GM04503 (cell line): ENCODE results near the gene NFAM1.

Experiments used
- DNase-seq: peaks from one replicate; pipeline ENCODE4 v3.0.0-alpha.2; 2012; ENCODE audit warnings: low read depth

Gene NFAM1

DNA sequence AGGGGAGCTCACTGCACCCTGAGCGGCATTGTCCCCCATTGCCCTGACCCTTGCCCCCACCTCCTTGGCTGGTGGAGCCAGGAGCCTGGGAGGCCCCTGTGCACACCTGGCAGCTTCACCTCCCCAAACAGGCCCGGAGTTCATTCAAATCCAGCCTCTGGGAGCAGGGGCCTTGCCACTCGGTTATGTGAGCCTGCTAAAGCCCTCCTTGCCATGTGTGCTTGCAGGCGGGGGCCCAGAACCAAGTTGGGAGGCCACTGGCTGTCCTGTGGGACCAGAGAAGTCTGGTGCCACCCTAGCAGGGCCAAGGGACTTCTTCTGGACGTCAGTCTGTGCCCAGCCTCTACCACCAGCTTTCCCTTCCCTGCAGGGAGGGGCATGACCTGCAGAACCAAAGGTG, 48.9 kb downstream of the NFAM1 start:
- DNase-seq: no peak

DNA sequence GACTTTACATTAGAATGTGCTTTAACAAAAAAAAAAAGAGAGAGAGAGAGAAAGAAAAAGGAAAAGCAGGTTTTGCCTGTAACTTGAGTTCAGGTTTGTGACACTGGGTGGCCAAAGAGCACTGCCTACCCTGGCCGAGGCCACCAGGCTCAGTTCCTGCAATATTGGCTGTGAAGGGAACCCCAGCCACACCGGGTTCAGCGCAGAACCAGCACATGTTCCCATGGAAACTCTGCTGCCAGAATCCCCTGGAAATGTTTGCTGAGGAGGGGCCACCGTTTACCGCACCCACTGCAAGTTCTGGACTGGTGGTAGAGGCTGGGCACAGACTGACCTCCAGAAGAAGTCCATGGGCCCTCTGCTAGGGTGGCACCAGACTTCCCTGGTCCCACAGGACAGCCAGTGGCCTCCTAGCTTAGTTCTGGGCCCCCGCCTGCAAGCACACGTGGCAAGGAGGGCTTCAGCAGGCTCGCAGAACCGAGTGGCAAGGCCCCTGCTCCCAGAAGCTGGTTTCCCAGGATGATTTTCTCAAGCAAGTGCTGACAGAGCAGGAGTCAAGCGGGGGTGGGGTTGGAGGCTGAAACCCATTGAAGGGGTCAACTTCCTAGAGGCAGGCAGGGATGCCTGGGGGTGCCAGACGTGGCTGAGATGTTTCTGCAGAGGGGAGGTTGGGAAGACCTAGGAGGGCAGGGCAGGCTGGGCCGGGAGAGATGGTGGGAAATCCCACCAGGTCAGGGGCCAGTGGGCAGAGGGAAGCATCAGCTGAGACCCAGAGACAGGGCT, 51.2 kb downstream of the NFAM1 start:
- no peak for DNase-seq

DNA sequence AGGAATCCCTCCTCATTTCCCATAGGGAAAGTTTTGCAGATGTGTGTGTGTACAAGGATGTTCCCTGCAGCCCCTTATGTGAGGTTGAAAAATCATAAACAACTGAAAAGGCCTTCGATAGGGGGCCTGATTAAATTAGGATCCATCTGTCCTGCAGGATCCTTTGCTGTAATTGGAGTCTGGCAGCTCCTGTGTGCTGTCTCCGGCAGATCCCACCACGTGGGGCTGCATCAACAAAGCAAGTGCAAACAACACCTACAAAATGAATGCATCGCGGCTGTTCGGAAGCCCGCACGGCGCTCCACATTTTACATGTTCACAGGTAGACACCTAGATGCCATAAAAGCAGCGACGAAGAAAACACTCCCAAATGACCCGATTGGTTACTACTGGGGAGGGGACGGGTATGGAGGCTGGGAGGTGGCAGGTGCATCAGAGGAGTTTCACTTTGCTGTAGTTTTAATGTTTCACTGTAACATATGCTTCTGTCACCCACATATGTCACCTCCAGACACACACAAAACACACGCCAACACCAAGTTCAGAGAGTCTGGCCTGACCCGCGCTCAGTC, 52.2 kb downstream of the NFAM1 start:
- no peak for DNase-seq

DNA sequence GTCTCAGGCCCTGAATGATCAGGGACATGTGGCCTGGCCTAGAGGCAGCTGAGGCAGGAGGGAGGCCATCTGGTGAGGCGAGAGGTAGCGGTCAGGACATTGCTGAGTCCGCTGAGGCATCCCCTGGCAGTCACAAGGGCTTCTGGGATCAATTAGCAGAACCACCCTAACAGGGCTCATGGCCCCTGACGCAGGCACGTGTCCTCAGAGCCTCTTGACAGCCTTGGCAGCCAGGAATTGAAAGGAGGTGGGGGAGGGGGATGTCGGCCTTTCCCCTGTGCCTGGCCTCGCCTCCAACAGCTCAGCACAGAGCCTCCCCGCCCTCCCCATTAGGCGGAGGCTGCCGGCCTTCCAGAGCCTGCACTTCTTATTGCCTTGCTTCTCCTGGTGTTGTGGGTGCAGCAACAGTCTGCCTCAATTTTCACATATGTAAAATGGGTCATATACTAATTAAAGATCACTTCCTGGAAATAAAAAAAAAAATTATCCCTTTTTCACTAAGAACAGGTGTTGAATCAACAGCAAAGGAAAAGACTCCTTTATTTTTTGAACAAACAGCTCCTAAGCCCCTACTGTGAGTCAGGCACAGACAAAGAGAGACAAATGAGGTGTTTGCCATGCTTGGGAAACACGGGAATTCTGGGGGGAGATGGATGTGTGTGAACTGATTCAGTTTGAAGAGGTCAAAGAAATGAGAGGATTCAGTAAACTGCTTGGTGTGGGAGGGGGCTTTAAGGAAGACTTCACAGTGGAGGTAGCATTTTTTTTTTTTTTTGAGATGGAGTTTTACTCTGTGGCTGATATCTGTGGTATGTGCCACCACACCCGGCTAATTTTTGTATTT, 55.3 kb downstream of the NFAM1 start:
- DNase-seq: peak; percentile 31

DNA sequence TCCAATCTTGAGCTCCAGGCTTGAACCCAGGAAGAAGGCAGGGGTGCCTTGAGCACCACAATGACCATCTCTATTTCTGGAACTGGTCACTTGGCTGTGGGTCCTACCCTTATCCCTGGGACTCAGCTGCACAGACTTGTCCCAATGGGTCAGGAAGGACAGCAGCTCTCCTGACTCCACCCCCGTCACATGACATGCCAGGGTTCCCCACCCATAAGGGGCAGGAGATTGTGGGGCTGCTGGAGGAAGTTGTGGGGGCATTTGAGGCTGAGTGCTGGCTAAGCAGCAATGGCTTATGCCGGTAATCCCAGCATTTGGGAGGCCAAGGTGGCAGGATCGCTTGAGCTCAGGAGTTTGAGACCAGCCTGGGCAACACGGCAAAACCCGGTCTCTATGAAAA, 56.2 kb downstream of the NFAM1 start:
- DNase-seq: no peak

DNA sequence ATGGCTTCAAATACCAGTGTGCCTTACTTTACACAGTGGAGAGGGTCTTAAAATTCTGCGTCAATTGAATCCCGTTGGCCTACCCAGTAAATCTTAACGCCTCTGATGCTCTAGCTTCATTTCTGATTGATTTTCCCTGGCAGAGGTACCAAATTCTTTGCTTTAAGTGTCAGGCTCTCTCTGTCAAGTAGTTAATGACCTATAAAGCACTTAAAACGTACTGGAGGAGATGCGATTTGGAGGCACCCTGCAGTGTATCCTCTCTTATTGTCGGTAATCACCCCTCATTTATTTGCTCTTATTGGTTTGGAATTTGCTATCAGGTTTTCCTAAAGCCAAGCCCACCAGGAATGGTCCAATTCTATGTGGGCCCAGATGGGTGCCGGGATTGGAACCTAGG, 59.2 kb downstream of the NFAM1 start:
- DNase-seq: no peak

DNA sequence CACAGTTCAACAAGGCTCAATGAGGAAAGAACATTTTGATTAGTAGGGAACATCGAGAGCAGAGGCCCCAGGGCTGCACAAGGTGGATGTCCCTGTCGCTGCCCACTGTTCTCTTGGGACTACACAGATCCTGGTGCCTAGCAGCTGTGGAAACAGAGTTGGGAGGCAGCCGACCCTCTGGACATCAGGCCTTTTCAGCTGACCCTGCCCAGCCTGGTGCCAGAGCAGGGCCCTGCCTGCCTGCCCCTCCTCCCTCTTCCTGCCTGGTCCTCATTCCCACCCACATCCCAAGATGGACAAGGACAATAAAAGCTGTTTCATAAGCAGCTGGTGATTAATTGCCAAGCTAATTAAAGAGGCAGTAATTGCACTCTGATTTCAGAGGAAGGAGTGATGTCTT, 60.7 kb downstream of the NFAM1 start:
- DNase-seq: no peak

DNA sequence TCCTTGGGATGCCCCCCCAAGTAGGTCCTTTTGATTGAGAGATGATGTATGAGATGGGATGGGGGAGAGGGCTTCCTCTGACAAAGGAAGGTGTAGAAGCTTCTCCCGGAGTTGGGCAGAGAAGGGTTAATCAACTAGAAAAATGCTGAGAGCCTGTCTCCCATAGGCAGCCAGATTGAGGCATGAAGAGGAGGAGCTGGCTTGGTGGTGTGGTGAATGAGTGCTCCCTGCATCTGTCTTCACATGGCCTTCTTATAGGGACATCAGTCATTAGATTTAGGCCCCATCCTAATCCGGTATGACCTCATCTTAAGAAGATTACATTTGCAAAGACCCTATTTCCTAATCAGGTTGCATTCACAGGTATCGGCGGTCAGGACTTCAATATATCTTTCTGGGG, 61.1 kb downstream of the NFAM1 start:
- DNase-seq: no peak

DNA sequence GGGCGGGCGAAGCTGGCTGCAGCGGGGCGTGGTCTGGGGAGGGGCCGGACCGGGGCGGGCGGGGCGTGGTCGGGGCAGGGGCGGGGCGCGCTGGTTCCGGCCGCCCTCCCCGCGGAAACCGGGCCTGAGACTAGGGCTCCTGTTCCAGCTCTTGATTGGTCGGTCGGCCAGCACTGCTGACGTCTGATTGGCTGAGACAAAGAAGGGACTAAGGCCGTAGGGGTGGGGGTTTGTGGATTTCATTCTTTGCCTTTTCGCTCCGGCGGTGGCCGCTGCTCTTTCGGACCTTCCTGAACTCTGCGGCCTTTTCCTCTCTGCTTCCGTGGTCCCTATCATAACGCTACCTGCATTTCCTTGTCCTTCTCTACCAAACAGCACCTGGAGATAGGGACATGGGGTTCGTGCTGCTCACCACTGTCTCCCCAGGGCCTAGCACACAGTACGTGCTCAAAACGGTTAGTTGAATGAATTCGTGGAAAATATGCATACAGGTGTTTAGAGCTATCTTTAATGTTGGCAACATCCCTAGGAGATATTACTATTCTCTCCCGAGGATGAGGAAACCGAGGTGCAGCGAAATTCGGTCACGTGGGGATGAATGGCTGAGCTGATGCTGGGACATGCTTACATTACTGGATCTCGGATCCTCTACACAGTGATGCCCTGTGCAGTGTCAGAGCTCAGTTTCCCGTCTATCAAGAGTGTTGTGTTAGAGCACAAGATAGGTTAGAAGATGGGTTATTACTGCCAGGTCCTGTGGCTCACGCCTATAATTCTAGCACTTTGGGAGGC, 62.8 kb downstream of the NFAM1 start:
- DNase-seq: peak; percentile 50

DNA sequence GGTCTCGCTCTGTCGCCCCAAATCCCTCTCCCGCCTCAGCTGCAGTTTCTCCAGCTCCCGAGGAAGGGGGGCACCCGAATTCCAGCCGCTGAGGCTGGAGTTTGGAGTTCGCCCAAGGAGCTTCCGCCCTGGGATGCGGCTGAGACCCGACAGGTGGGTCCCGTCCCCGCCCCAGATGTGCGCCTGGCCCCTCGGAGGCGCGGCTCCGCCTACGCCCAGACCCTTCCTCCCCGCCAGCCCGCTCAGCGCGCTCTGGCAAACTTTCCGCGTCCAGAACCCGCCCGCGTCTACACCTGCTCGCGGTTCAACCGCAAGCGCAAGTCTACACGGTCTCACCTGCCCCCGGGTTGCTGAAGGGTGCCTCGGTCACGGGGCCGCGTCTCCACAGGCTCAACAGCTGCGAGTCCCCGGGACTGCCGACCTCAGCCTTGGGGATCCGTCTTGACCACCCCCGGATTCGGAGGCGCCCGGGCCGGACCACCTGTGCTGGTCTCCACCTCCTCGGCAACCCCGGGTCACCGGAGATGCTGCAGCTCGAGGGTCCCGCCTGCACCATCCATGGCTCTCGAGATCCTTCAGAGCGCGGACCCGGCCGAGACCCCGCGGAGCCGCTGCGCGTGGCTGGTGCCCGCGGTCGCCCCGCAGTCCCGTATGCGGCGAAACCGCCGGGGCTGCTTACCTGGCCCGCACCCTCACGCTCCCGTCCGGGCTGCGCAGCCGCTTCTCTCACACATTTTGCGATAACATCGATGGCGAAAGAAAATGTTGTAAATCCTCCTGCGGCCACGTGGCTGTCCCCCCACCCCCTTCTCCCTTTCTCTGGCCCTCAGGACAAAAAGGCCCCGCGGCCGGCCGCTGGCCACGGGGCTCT, 63.6 kb downstream of the NFAM1 start:
- no peak for DNase-seq

DNA sequence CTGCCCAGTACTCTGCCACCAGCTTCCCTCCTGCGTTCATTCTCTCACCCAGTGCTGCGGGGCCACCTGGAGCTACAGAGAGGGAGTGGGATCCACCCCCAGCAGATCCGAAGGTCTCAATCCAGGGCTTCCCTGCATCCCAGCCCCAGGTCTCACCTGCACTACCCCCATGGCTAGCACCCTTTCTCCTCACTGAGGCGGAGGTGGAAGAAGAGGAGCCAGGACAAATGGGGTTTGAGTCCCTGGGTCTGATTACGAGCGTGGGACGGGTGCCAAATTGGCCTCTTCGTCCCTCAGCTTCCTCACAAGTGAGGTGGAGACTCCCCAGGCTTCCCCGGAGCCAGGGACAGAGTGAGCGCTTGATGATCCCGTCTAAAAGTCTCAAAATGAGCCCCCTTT, 64.2 kb downstream of the NFAM1 start:
- DNase-seq: no peak

DNA sequence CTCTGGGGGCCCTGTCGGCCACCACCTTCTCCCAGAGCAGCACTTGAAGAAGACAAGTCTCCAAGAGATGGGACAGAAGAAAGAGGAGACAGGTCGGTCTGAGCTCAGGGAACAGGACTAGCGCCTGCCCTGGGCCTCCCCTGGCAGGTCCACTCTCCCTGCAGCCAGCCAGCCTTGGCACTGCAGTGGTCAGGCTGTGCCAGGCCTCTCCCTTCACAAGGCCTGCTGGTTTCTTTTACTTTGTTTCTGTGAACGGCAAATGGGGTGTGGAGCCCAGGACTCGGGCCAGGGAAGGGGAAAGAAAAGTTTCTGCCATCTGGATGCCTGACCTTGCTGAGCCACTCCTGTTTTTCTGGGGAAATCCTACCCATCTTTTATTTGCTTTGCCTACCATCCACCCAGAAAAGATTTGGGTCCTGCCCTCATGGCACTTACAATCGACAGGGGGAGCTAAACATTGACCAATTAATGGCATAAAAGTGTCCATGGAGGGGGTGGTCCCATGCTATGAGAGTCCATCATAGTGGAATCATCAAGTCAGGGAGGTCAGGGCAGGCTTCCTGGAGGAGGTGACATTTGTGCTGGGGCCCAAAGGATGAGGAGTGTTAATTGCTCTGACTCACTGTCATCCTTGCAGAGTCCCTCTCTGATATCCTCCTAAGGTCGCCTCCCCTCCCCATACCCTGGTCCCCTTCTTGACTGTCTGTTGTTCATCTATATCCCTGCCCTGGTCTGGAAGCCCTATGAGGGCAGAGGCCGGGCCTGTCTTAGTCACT, 65.2 kb downstream of the NFAM1 start:
- DNase-seq: no peak

DNA sequence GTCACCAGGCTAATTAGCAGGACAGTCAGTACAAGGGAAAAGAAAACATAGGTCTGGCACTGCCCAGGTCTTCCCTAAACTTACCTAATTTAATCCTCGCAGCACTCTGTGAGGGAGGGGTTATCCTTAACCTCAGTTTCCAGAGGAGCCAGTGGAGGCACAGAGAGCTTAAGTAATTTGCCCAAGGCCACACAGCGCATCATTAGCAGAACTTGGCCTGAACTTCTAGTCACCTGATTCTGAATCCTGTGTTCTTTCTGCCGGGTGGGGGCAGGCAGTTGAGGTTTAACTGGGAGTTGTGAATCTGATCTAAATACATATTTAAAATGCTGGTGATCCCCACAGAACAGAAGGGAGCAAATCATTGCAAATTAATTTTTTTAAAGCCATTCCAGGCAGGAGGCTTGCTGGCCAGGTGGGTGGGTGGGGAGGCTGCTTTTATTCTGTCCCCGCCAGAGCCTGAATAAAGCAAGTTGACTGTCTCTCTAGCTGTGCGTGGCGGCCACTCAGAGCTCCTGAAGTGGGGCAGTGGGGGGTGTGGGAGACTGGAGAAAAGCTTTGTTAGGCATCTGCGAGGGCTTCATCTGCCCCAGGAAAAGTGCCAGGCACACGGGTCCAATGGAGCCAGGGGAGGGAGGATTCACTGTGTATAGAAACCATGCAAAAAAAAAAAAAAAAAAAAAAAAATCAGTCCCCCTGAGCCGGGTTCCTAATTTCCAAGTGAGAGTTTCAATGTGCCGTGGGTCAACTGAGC, 66.1 kb downstream of the NFAM1 start:
- no peak for DNase-seq

DNA sequence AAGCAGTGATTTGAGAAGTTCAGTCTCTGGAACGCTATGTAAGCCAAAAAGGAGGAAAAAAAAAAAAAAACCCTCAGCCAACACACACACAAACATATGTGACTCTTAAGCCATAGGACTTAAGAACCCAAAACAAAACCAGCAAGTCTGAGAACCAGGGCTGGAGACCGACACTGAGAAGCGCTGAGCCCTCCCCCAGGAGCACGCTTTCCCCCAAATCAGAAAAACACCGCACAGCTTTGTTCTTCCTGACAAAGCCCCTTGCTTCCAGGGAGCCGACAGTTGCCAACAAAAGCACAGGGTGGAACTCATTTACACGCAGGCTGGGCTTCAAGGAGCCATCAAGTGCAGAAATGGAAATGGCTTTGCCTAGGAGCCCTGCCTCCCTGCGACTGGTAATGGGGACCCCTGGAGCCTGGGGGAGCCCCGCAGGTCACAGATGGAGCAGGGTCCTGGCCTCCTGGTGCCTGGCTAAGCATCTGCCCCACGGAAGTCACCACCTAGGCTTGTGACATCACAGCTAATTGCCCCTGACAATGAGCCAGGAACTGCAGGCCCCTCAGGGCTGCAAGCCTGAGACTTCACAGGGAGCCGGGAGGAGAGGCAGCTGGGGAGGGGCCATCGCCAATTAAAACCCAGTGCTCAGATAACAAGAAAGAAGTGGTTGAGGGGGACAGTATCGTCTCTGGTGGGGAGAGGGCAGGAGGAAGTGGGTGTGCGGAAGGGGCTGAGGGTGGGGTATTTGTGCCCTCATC, 66.9 kb downstream of the NFAM1 start:
- DNase-seq: no peak

DNA sequence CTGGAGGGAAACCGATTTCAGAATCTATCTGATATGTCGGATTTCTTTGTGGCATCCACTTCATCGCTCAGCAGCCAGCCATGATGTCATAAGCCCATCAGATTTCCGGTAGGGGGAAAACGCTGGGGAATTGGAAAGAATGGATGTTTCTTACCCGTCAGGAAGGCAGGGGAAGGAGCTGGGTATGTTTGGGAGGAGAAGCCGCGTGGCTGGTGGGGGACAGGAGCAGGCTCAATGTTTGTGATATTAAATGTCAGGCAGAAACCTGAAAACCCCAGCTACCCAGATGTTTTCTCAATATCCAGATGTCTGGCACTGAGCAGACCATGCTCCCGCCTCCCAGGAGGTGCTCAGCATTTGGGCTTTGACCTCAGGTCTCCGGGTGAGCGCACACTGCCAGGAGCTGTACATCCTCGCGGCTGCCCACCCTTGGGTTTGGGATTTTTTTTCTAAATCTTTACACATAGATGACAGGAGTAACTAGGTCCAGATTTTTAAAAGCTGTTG, 67.5 kb downstream of the NFAM1 start:
- DNase-seq: no peak

DNA sequence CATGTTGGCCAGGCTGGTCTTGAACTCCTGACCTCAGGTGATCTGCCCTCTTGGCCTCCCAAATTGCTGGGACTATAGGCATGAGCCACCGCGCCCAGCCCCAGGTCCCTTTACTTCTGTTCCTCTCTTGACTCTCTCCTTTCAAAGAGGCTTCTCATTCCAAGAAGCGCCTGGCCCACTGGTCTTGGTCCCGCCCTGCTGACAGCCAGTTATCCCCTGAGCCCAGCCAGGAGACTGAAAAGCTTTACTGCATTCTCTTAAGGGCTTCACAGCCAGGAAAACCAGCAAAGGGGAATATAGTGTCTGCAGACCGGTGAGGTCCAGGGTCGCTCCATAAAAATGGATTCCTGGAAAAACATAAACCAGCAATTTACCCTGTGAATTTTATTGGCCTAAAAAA, 68.3 kb downstream of the NFAM1 start:
- no peak for DNase-seq

DNA sequence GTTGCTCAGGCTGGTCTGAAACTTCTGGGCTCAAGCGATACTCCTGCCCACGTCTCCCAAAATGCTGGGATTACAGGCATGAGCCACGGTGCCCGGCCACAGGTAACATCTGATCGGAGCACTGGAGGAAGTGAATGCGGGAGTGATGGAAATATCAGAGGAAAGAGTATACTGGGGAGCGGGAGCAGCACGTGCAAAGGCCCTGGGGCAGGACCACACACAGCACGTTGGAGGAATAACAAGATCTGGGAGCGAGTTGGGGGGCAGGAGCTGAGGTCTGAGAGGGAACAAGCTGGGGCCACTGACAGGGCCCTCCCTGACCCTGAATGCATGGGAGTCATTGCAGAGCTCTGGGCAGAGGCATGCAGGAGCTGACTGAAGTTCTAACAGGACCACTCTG, 70.7 kb downstream of the NFAM1 start:
- no peak for DNase-seq

DNA sequence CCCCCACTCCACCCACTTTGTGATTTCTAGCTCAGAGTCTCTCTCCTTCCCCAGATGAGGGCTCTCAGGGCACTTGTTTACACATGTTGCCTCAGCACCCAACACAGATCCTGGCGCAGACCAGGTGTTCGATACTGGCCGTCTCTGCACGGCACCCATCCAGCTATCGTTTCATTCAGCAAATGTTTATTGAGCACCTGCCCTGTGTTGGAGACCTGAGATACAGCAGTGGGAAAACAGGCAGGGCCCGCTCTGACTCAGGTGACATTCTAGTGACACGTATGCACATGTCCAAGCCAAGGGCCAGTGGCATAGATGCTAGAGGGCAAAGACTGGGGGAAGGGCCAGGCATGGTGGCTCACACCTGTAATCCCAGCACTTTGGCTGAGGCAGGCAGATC, 71.9 kb downstream of the NFAM1 start:
- DNase-seq: no peak
